ENCODE data around the gene STK32B. TPM values are rescaled to one million over a fixed set of nuclear protein-coding genes. Genes with fewer than 3 reads are reported as not detected.

Gene STK32B
- polyA plus RNA-seq, 1 of the 3 experiments (the other 2 are of a cell fraction), result 0.20 TPM

DNA sequence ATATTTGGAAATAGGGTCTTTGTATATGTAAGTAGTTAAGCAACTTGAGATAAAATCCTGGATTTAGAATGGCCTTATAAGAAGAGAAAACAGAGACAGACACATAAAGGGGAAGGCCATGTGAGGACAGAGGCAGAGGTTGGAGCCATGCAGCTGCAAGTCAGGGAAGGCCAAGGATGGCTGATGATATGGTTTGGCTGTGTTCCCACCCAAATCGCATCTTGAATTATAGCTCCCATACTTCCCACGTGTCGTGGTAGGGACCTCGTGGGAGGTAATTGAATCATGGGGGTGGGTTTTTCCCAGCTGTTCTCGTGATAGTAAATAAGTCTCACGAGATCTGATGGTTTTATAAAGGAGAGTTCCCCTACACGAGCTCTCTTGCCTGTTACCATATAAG is 76.3 kb downstream of the STK32B start:
- 10% methylated on average over 7 of the region's 7 CpGs for WGBS (ENCODE audit: low lambda C conversion rate)

More for the DNA sequence above, 76.3 kb downstream of the STK32B start:
- H3K9ac ChIP-seq, result no peak overlapping the region
- ChIA-PET POLR2A (no interaction called here), CTCF (interaction anchor here (1.0 to 1.1 kb wide), 2 partner anchors 8 to 14 kb away, joined by 3 to 4 read pairs; no protein-coding TSS in a partner anchor)
- TF ChIP-seq SIN3A (IDR thresholded peaks at IDR 0.05; ENCODE audit: borderline replicate concordance, low read depth, low read length) (no peak), FOXJ3 (CRISPR knock-in tag; IDR thresholded peaks at IDR 0.05) (no peak), TEAD4 (IDR thresholded peaks at IDR 0.05; ENCODE audit: borderline replicate concordance, insufficient read depth) (no peak), NFIC (IDR thresholded peaks at IDR 0.05; ENCODE audit: borderline replicate concordance) (no peak), CTCF (IDR thresholded peaks at IDR 0.05) (no peak), JUND (IDR thresholded peaks at IDR 0.05) (no peak), NRF1 (IDR thresholded peaks at IDR 0.05; ENCODE audit: low read depth, low read length) (no peak), GATA2 (CRISPR knock-in tag; IDR thresholded peaks at IDR 0.05) (no peak), IRF3 (IDR thresholded peaks at IDR 0.05; ENCODE audit: low read depth, low read length) (no peak), MEF2A (IDR thresholded peaks at IDR 0.05; ENCODE audit: borderline replicate concordance, low read depth) (no peak), ELF1 (IDR thresholded peaks at IDR 0.05) (no peak), YY1 (IDR thresholded peaks at IDR 0.05; ENCODE audit: low read depth) (no peak), USF1 (IDR thresholded peaks at IDR 0.05; ENCODE audit: borderline replicate concordance, low read depth) (no peak)
- TF ChIP-seq, protein P1, sequence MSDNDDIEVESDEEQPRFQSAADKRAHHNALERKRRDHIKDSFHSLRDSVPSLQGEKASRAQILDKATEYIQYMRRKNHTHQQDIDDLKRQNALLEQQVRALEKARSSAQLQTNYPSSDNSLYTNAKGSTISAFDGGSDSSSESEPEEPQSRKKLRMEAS (IDR thresholded peaks at IDR 0.05; ENCODE audit: low read depth), result no peak
- no peaks in the 10 kb centered on the region for H3K79me2 ChIP-seq (ENCODE audit: insufficient read depth)
- H3K27ac ChIP-seq (ENCODE audit: low read depth in 2 of 2, low read length in 1 of 2), result no peak overlapping the region
- no peaks in the 10 kb centered on the region for H3K27me3 ChIP-seq (ENCODE audit: insufficient read depth)
- H3F3A ChIP-seq (replicated peaks; ENCODE audit: insufficient read depth), result no peaks in the 10 kb centered on the region
- H3K9me2 ChIP-seq, result no peaks in the 10 kb centered on the region
- H3K4me1 ChIP-seq (ENCODE audit: control insufficient read depth in 1 of 2, insufficient read depth in 2 of 2, low read depth in 1 of 2, low read length in 1 of 2), result no peaks in the 10 kb centered on the region
- no peak overlapping the region for H2AFZ ChIP-seq (ENCODE audit: low read depth)
- no peaks in the 10 kb centered on the region for H3K9me3 ChIP-seq
- H4K20me1 ChIP-seq (ENCODE audit: insufficient read depth), result no peaks in the 10 kb centered on the region
- H3K4me3 ChIP-seq (ENCODE audit: low read depth in 2 of 2, low read length in 1 of 2), result no peak overlapping the region
- H3K36me3 ChIP-seq (replicated peaks in 1 of 2; ENCODE audit: control insufficient read depth in 1 of 2, insufficient read depth in 2 of 2, low read length in 1 of 2), result no peaks in the 10 kb centered on the region
- no peak overlapping the region for H3K4me2 ChIP-seq
- DNase-seq, result no peak

All from SK-N-SH (cell line).